Ascending aorta (tissue), 2 donors: ENCODE data around the gene PCF11. TPM values are rescaled to one million over a fixed set of nuclear protein-coding genes. Genes with fewer than 3 reads are reported as not detected.

Source experiments
- DNase-seq, 2 donors: peaks; one replicate each; pipeline ENCODE4 v3.0.0-alpha.2; 2019; ENCODE audit warnings: low spot score in 2 of 2
- H3K27ac ChIP-seq, 2 donors: fragments of 200-600 bp; sonication (generic); one replicate each; pipeline ENCODE4 v1.5.1; 2016 to 2017; ENCODE audit warnings: mild to moderate bottlenecking in 1 of 2
- H3K27me3 ChIP-seq: fragments of 200-600 bp; sonication (generic); one replicate; pipeline ENCODE4 v1.5.1; 2017
- H3K36me3 ChIP-seq, 2 donors: fragments of 200-600 bp; sonication (generic); one replicate each; pipeline ENCODE4 v1.5.1; 2016
- H3K4me1 ChIP-seq, 2 donors: fragments of 200-600 bp; sonication (generic); one replicate each; pipeline ENCODE4 v1.5.1; 2016 to 2017; ENCODE audit warnings: mild to moderate bottlenecking in 1 of 2
- H3K4me3 ChIP-seq, 2 donors: fragments of 200-600 bp; sonication (generic); one replicate each; pipeline ENCODE4 v1.5.1; 2016 to 2017; ENCODE audit warnings: mild to moderate bottlenecking in 1 of 2
- H3K9me3 ChIP-seq, 2 donors: fragments of 200-600 bp; sonication (generic); one replicate each; pipeline ENCODE4 v1.5.1; 2016
- CTCF ChIP-seq, 3 experiments: fragments of 200-600 bp in 2 of 3; fragments of 450-650 bp in 1 of 3; sonication (generic) in 2 of 3; IDR thresholded peaks; one replicate each; pipeline ENCODE4 v1.5.1; 2016 to 2019; ENCODE audit warnings: antibody characterized with exemption in 3 of 3, mild to moderate bottlenecking in 1 of 3, moderate library complexity in 1 of 3
- intact Hi-C: fragments of 100-400 bp; cut with DNase I; formaldehyde crosslinking; loops from one replicate; pipeline ENCODE4 v1.15.1; 2023
- total RNA-seq: library from RNA; depleted of rRNA; stranded (reverse); fragments of >200 nt; gene quantifications from one replicate; pipeline ENCODE4 v1.1.0, GENCODE V29; 2016

PCF11 gene
- total RNA-seq, 1 donor from 2014 or later = 19.2 TPM

GRCh38 chr11:83166193-83166866, 9.4 kb downstream of the PCF11 start:
- H3K27me3 ChIP-seq = no peaks in the 10 kb centered on the region
- no peak for TF ChIP-seq CTCF (IDR thresholded peaks at IDR 0.05)
- H3K36me3 ChIP-seq = peaks cover 58 to 73% of the 10 kb centered on the region in 2 donors
- intact Hi-C loops = no loop called here
- DNase-seq = no peak
- H3K4me3 ChIP-seq = no peak overlapping the region
- no peak overlapping the region for H3K27ac ChIP-seq
- no peaks in the 10 kb centered on the region for H3K9me3 ChIP-seq
- H3K4me1 ChIP-seq = peaks cover 8 to 30% of the 10 kb centered on the region in 2 donors

- Histone ChIP-seq H3K4me1 (peaks cover 7 to 30% of the 10 kb centered on the region in 2 donors), H3K27ac (no peak overlapping the region), H3K4me3 (no peak overlapping the region), H3K36me3 (peaks cover 66 to 84% of the 10 kb centered on the region in 2 donors), H3K9me3 (no peaks in the 10 kb centered on the region), H3K27me3 (no peaks in the 10 kb centered on the region)
- DNase-seq = no peak
- intact Hi-C loops = no loop called here
- no peak for TF ChIP-seq CTCF (IDR thresholded peaks at IDR 0.05)
These were observed 11.8 kb downstream of the PCF11 start for GRCh38 chr11:83168756-83169155.

GRCh38 chr11:83170865-83171264, 13.9 kb downstream of the PCF11 start:
- Histone ChIP-seq H3K4me3 (peak overlapping the region; percentile 16 to 23), H3K27ac (no peak overlapping the region), H3K9me3 (no peaks in the 10 kb centered on the region), H3K27me3 (no peaks in the 10 kb centered on the region), H3K36me3 (peaks cover 64 to 78% of the 10 kb centered on the region in 2 donors), H3K4me1 (peaks cover 7 to 36% of the 10 kb centered on the region in 2 donors)
- no peak for TF ChIP-seq CTCF (IDR thresholded peaks at IDR 0.05)
- intact Hi-C loops = no loop called here
- no peak for DNase-seq

- no peak for TF ChIP-seq CTCF (IDR thresholded peaks at IDR 0.05)
- H3K27ac ChIP-seq = no peak overlapping the region
- intact Hi-C loops = no loop called here
- H3K4me3 ChIP-seq = peak overlapping the region in 1 of 2 donors; percentile 16
- H3K4me1 ChIP-seq = peaks cover 7 to 36% of the 10 kb centered on the region in 2 donors
- no peaks in the 10 kb centered on the region for H3K27me3 ChIP-seq
- H3K36me3 ChIP-seq = peaks cover 55 to 73% of the 10 kb centered on the region in 2 donors
- no peak for DNase-seq
- no peaks in the 10 kb centered on the region for H3K9me3 ChIP-seq
These were observed 15.6 kb downstream of the PCF11 start for GRCh38 chr11:83172551-83172950.

- Histone ChIP-seq H3K27me3 (no peaks in the 10 kb centered on the region), H3K27ac (no peak overlapping the region), H3K4me3 (no peak overlapping the region), H3K9me3 (no peaks in the 10 kb centered on the region), H3K4me1 (peaks cover 7 to 36% of the 10 kb centered on the region in 2 donors), H3K36me3 (peaks cover 54 to 73% of the 10 kb centered on the region in 2 donors)
- intact Hi-C loops = no loop called here
- no peak for DNase-seq
- TF ChIP-seq CTCF (IDR thresholded peaks at IDR 0.05) = no peak
These were observed 17.1 kb downstream of the PCF11 start for GRCh38 chr11:83174008-83174407.
